Measurements from ENCODE around the gene HPCA. TPM values are rescaled to one million over a fixed set of nuclear protein-coding genes. Genes with fewer than 3 reads are reported as not detected.

Gene HPCA
- total RNA-seq, 1 experiment from 2014 or later, result 1.2 TPM

- H3K4ac ChIP-seq (ENCODE audit: low read depth, low read length), result no peak overlapping the region
- no peak overlapping the region for H4K8ac ChIP-seq (replicated peaks; ENCODE audit: insufficient read length, low read depth, low read length)
- Mint-ChIP-seq H3K36me3 (ENCODE audit: insufficient read depth in 1 of 3, low read depth in 3 of 3) (no peaks in the 10 kb centered on the region), H3K4me1 (peaks cover 23 to 34% of the 10 kb centered on the region in 2 experiments), H3K9me3 (peaks cover 5 to 9% of the 10 kb centered on the region in 2 experiments; a peak in 4 of 5 replicates), H3K4me3 (peak overlapping the region; percentile 40 to 86; a peak in 4 of 5 replicates), H3K27ac (no peak overlapping the region), H3K27me3 (ENCODE audit: low read depth) (peaks cover 88% of the 10 kb centered on the region)
- peaks cover 12% of the 10 kb centered on the region for H3K23me2 ChIP-seq (ENCODE audit: insufficient read length, low read depth, low read length, poor library complexity, severe bottlenecking)
- H4K5ac ChIP-seq (ENCODE audit: insufficient read length, low read depth, low read length), result no peak overlapping the region
- no peak overlapping the region for H2BK20ac ChIP-seq (ENCODE audit: low read depth, low read length, poor library complexity, severe bottlenecking)
- no peak overlapping the region for H2AK5ac ChIP-seq (ENCODE audit: insufficient read length, low read length)
- no peak overlapping the region for H3K23ac ChIP-seq (ENCODE audit: insufficient read length, low read depth, low read length)
- no peak overlapping the region for H3T11ph ChIP-seq (ENCODE audit: low read length)
- H2AFZ ChIP-seq (ENCODE audit: low read length), result no peak overlapping the region
- H3K4me1 ChIP-seq (ENCODE audit: insufficient read depth, low read length), result no peaks in the 10 kb centered on the region
- TF ChIP-seq, protein P1, sequence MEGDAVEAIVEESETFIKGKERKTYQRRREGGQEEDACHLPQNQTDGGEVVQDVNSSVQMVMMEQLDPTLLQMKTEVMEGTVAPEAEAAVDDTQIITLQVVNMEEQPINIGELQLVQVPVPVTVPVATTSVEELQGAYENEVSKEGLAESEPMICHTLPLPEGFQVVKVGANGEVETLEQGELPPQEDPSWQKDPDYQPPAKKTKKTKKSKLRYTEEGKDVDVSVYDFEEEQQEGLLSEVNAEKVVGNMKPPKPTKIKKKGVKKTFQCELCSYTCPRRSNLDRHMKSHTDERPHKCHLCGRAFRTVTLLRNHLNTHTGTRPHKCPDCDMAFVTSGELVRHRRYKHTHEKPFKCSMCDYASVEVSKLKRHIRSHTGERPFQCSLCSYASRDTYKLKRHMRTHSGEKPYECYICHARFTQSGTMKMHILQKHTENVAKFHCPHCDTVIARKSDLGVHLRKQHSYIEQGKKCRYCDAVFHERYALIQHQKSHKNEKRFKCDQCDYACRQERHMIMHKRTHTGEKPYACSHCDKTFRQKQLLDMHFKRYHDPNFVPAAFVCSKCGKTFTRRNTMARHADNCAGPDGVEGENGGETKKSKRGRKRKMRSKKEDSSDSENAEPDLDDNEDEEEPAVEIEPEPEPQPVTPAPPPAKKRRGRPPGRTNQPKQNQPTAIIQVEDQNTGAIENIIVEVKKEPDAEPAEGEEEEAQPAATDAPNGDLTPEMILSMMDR (conservative IDR thresholded peaks at IDR 0.05), result no peak
- no peak overlapping the region for H3K9ac ChIP-seq (ENCODE audit: extremely low read depth, insufficient read length, low read length)
- no peak for DNase-seq
- no peaks in the 10 kb centered on the region for H3K9me3 ChIP-seq (ENCODE audit: control insufficient read depth, low read depth, low read length)
- H4K91ac ChIP-seq (ENCODE audit: insufficient read length, low read depth, low read length), result no peak overlapping the region
- no peak overlapping the region for H2BK120ac ChIP-seq (ENCODE audit: low read depth, low read length, poor library complexity, severe bottlenecking)
- H2BK15ac ChIP-seq (ENCODE audit: low read depth, low read length), result no peak overlapping the region
- no peaks in the 10 kb centered on the region for H3K79me2 ChIP-seq (ENCODE audit: insufficient read depth, low read length)
- no CpG with 5 or more reads among the region's 6 CpGs for WGBS (ENCODE audit: extremely low coverage, insufficient read length, low lambda C conversion rate)
- H3K14ac ChIP-seq (ENCODE audit: insufficient read depth, low read length), result no peak overlapping the region
- no peak overlapping the region for H2BK12ac ChIP-seq (ENCODE audit: insufficient read length, low read depth, low read length)
- no peak overlapping the region for H3K18ac ChIP-seq (ENCODE audit: insufficient read length, low read depth, low read length)
- H2BK5ac ChIP-seq (ENCODE audit: insufficient read length, low read length), result no peak overlapping the region
- H3K56ac ChIP-seq (ENCODE audit: insufficient read length, low read depth, low read length), result no peak overlapping the region
- H4K20me1 ChIP-seq (ENCODE audit: control insufficient read depth, insufficient read depth, insufficient read length), result no peaks in the 10 kb centered on the region
- peaks cover 20% of the 10 kb centered on the region; the same call in 1 of the 2 replicates for H3K27me3 ChIP-seq (ENCODE audit: insufficient read depth, low read length)
- H3K4me2 ChIP-seq (ENCODE audit: insufficient read depth, insufficient read length, low read length), result no peak overlapping the region
- H3K27ac ChIP-seq (ENCODE audit: insufficient read length, low read depth, low read length), result no peak overlapping the region
- no peaks in the 10 kb centered on the region for H3K79me1 ChIP-seq (ENCODE audit: insufficient read depth, low read depth, low read length, poor library complexity, severe bottlenecking)
These were observed 40.3 kb downstream of the HPCA start for GRCh38 chr1:32926562-32926961.
